ENCODE measurements around the gene KRT14.
"Not testable (repeated sequence)": the region's sequence is repeated elsewhere in the genome, so short reads cannot be mapped to it uniquely, and the experiment has no call there.

The KRT14 gene

GRCh38 chr17:41627316-41628072 is 40.8 kb upstream of the KRT14 start:
- TF ChIP-seq EZH2 (IDR thresholded peaks at IDR 0.05; ENCODE audit: borderline replicate concordance, low read length) (no peak), CTCF (IDR thresholded peaks at IDR 0.05; ENCODE audit: low read length) (no peak)
- H2AFZ ChIP-seq (ENCODE audit: low read length) = no peak overlapping the region
- no peaks in the 10 kb centered on the region for H3F3A ChIP-seq (ENCODE audit: insufficient read depth, low read length)
- no peaks in the 10 kb centered on the region for H3K9me3 ChIP-seq (ENCODE audit: low read length)
- no peak overlapping the region for H3K9ac ChIP-seq (ENCODE audit: low read length)
- H3K4me3 ChIP-seq (ENCODE audit: low read depth, low read length, poor library complexity, severe bottlenecking) = no peak overlapping the region
- H3K27me3 ChIP-seq (ENCODE audit: insufficient read depth, low read length) = no peaks in the 10 kb centered on the region
- H3K9me2 ChIP-seq (ENCODE audit: low read depth, low read length) = no peaks in the 10 kb centered on the region
- H3K36me3 ChIP-seq (ENCODE audit: insufficient read depth, low read length) = no peaks in the 10 kb centered on the region
- no peak overlapping the region for H3K27ac ChIP-seq (ENCODE audit: low read depth, low read length, poor library complexity, severe bottlenecking)
- no peaks in the 10 kb centered on the region for H3K79me2 ChIP-seq (ENCODE audit: insufficient read depth, low read length)
- no peaks in the 10 kb centered on the region for H3K4me1 ChIP-seq (ENCODE audit: insufficient read depth, low read length, severe bottlenecking)
- H4K20me1 ChIP-seq (ENCODE audit: insufficient read depth, low read length) = no peaks in the 10 kb centered on the region
- H3K4me2 ChIP-seq (ENCODE audit: low read length) = no peak overlapping the region

GRCh38 chr17:41626914-41627295 is 40.2 kb upstream of the KRT14 start:
- not testable (repeated sequence) for H3K9ac ChIP-seq (ENCODE audit: low read length); H3K9me2 ChIP-seq (ENCODE audit: low read depth, low read length); H3K79me2 ChIP-seq (ENCODE audit: insufficient read depth, low read length); H3K27me3 ChIP-seq (ENCODE audit: insufficient read depth, low read length); H4K20me1 ChIP-seq (ENCODE audit: insufficient read depth, low read length); H3K4me3 ChIP-seq (ENCODE audit: low read depth, low read length, poor library complexity, severe bottlenecking); H3K4me2 ChIP-seq (ENCODE audit: low read length); H2AFZ ChIP-seq (ENCODE audit: low read length); H3F3A ChIP-seq (ENCODE audit: insufficient read depth, low read length); H3K9me3 ChIP-seq (ENCODE audit: low read length); H3K36me3 ChIP-seq (ENCODE audit: insufficient read depth, low read length); H3K4me1 ChIP-seq (ENCODE audit: insufficient read depth, low read length, severe bottlenecking); H3K27ac ChIP-seq (ENCODE audit: low read depth, low read length, poor library complexity, severe bottlenecking)

- not testable (repeated sequence) for H3K27me3 ChIP-seq (ENCODE audit: insufficient read depth, low read length); H3K9me2 ChIP-seq (ENCODE audit: low read depth, low read length); H3F3A ChIP-seq (ENCODE audit: insufficient read depth, low read length); H2AFZ ChIP-seq (ENCODE audit: low read length); H3K79me2 ChIP-seq (ENCODE audit: insufficient read depth, low read length); H3K4me3 ChIP-seq (ENCODE audit: low read depth, low read length, poor library complexity, severe bottlenecking); H3K9ac ChIP-seq (ENCODE audit: low read length); H3K4me2 ChIP-seq (ENCODE audit: low read length); H3K4me1 ChIP-seq (ENCODE audit: insufficient read depth, low read length, severe bottlenecking); H3K36me3 ChIP-seq (ENCODE audit: insufficient read depth, low read length); H4K20me1 ChIP-seq (ENCODE audit: insufficient read depth, low read length); H3K27ac ChIP-seq (ENCODE audit: low read depth, low read length, poor library complexity, severe bottlenecking); H3K9me3 ChIP-seq (ENCODE audit: low read length)
Measured at GRCh38 chr17:41626028-41626913, 39.6 kb upstream of the KRT14 start.

- no peaks in the 10 kb centered on the region for H3K9me3 ChIP-seq (ENCODE audit: low read length)
- no peak overlapping the region for H3K4me3 ChIP-seq (ENCODE audit: low read depth, low read length, poor library complexity, severe bottlenecking)
- no peaks in the 10 kb centered on the region for H3K9me2 ChIP-seq (ENCODE audit: low read depth, low read length)
- no peak overlapping the region for H2AFZ ChIP-seq (ENCODE audit: low read length)
- no peak overlapping the region for H3K27ac ChIP-seq (ENCODE audit: low read depth, low read length, poor library complexity, severe bottlenecking)
- TF ChIP-seq EZH2 (IDR thresholded peaks at IDR 0.05; ENCODE audit: borderline replicate concordance, low read length) (no peak), CTCF (IDR thresholded peaks at IDR 0.05; ENCODE audit: low read length) (no peak)
- no peak overlapping the region for H3K4me2 ChIP-seq (ENCODE audit: low read length)
- no peaks in the 10 kb centered on the region for H4K20me1 ChIP-seq (ENCODE audit: insufficient read depth, low read length)
- no peaks in the 10 kb centered on the region for H3K27me3 ChIP-seq (ENCODE audit: insufficient read depth, low read length)
- H3K9ac ChIP-seq (ENCODE audit: low read length) = no peak overlapping the region
- H3F3A ChIP-seq (ENCODE audit: insufficient read depth, low read length) = no peaks in the 10 kb centered on the region
- no peaks in the 10 kb centered on the region for H3K36me3 ChIP-seq (ENCODE audit: insufficient read depth, low read length)
- H3K79me2 ChIP-seq (ENCODE audit: insufficient read depth, low read length) = no peaks in the 10 kb centered on the region
- H3K4me1 ChIP-seq (ENCODE audit: insufficient read depth, low read length, severe bottlenecking) = no peaks in the 10 kb centered on the region
Measured at GRCh38 chr17:41625602-41626001, 38.9 kb upstream of the KRT14 start.

All from OCI-LY1 (cell line).